ENCODE measurements around the gene IDE. TPM values are rescaled to one million over a fixed set of nuclear protein-coding genes. Genes with fewer than 3 reads are reported as not detected.
A peak's percentile ranks its signal among the peaks of the same experiment; 100 is the strongest.

The IDE gene
- polyA plus RNA-seq, 1 experiment: 15.1 TPM

GRCh38 chr10:92517034-92517655 lies 56.7 kb downstream of the IDE start:
- H3K27me3 ChIP-seq (ENCODE audit: control insufficient read depth, insufficient read depth, low read length): no peaks in the 10 kb centered on the region
- H3K36me3 ChIP-seq (ENCODE audit: control insufficient read depth, insufficient read depth, low read length): no peaks in the 10 kb centered on the region
- H3K4me3 ChIP-seq (ENCODE audit: low read depth, low read length): no peak overlapping the region
- ChIA-PET POLR2A (interaction anchor here (1.4 kb wide), 1 partner anchor 57 kb away, joined by 3 read pairs; the partner anchor contains the start of gene IDE), CTCF (interaction anchor here (0.6 to 2.4 kb wide), 23 partner anchors 9 to 506 kb away, joined by 3 to 57 read pairs (median 4); partner anchors contain the start of gene IDE)
- peak; percentile 70 for TF ChIP-seq CTCF (IDR thresholded peaks at IDR 0.05; ENCODE audit: insufficient read depth, low read depth, low read length)
- peak; percentile 9 for DNase-seq (ENCODE audit: low read depth)

- no peaks in the 10 kb centered on the region for H3K27me3 ChIP-seq (ENCODE audit: control insufficient read depth, insufficient read depth, low read length)
- peaks cover 4% of the 10 kb centered on the region for H3K36me3 ChIP-seq (ENCODE audit: control insufficient read depth, insufficient read depth, low read length)
- no peak overlapping the region for H3K4me3 ChIP-seq (ENCODE audit: low read depth, low read length)
- CTCF ChIA-PET: interaction anchor here (0.5 to 1.4 kb wide), 2 partner anchors 66 to 435 kb away, joined by 3 to 5 read pairs; partner anchors contain the start of gene IDE
- TF ChIP-seq CTCF (IDR thresholded peaks at IDR 0.05; ENCODE audit: insufficient read depth, low read depth, low read length): no peak
- POLR2A ChIA-PET: no interaction called here
- DNase-seq (ENCODE audit: low read depth): no peak
Measured at GRCh38 chr10:92508866-92509265, 65.0 kb downstream of the IDE start.

- CTCF ChIA-PET: no interaction called here
- Histone ChIP-seq H3K36me3 (ENCODE audit: control insufficient read depth, insufficient read depth, low read length) (peaks cover 3% of the 10 kb centered on the region), H3K27me3 (ENCODE audit: control insufficient read depth, insufficient read depth, low read length) (no peaks in the 10 kb centered on the region), H3K4me3 (ENCODE audit: low read depth, low read length) (no peak overlapping the region)
- no peak for DNase-seq (ENCODE audit: low read depth)
- POLR2A ChIA-PET: no interaction called here
- no peak for TF ChIP-seq CTCF (IDR thresholded peaks at IDR 0.05; ENCODE audit: insufficient read depth, low read depth, low read length)
Measured at GRCh38 chr10:92506336-92506735, 67.6 kb downstream of the IDE start.

- H3K27me3 ChIP-seq (ENCODE audit: control insufficient read depth, insufficient read depth, low read length): no peaks in the 10 kb centered on the region
- ChIA-PET CTCF (no interaction called here), POLR2A (no interaction called here)
- H3K36me3 ChIP-seq (ENCODE audit: control insufficient read depth, insufficient read depth, low read length): peaks cover 3% of the 10 kb centered on the region
- H3K4me3 ChIP-seq (ENCODE audit: low read depth, low read length): no peak overlapping the region
- no peak for DNase-seq (ENCODE audit: low read depth)
- no peak for TF ChIP-seq CTCF (IDR thresholded peaks at IDR 0.05; ENCODE audit: insufficient read depth, low read depth, low read length)
Measured at GRCh38 chr10:92505044-92505443, 68.8 kb downstream of the IDE start.

- Histone ChIP-seq H3K4me3 (ENCODE audit: low read depth, low read length) (no peak overlapping the region), H3K36me3 (ENCODE audit: control insufficient read depth, insufficient read depth, low read length) (0 out of 2 replicates have a peak, but pooled peaks cover 2% of the 10 kb centered on the region), H3K27me3 (ENCODE audit: control insufficient read depth, insufficient read depth, low read length) (no peaks in the 10 kb centered on the region)
- TF ChIP-seq CTCF (IDR thresholded peaks at IDR 0.05; ENCODE audit: insufficient read depth, low read depth, low read length): no peak
- ChIA-PET CTCF (no interaction called here), POLR2A (no interaction called here)
- DNase-seq (ENCODE audit: low read depth): no peak
Measured at GRCh38 chr10:92502296-92502808, 71.5 kb downstream of the IDE start.

Data from BJ (cell line).